DND-41 (cell line): ENCODE results near the gene EPC2.

ENCODE experiments used
- ATAC-seq: fragments of 200-7000 bp; cut with Tn5 transposase; 3 replicates; pipeline ENCODE4 v1.9.1; 2021; ENCODE audit warnings: low read depth; ENCODE audit not compliant: insufficient read depth
- DNase-seq: peaks from one replicate; pipeline ENCODE4 v3.0.0-alpha.2; 2020
- H2AFZ ChIP-seq: 2 replicates; pipeline ENCODE4 v1.6.0; 2012; ENCODE audit warnings: low read depth, low read length
- H3K27ac ChIP-seq: 2 replicates; pipeline ENCODE4 v1.5.1; 2012; ENCODE audit warnings: low read length, inconsistent platforms
- H3K27me3 ChIP-seq: fragments of 200-600 bp; sonication (generic); 2 replicates; pipeline ENCODE4 v1.6.0; 2012; ENCODE audit warnings: low read length, mild to moderate bottlenecking, inconsistent platforms; ENCODE audit not compliant: insufficient read depth, poor library complexity
- H3K36me3 ChIP-seq: 2 replicates; pipeline ENCODE4 v1.5.1; 2012; ENCODE audit warnings: low read length, inconsistent platforms; ENCODE audit not compliant: insufficient read depth
- H3K4me1 ChIP-seq: 2 replicates; pipeline ENCODE4 v1.5.1; 2012; ENCODE audit warnings: mild to moderate bottlenecking, low read length; ENCODE audit not compliant: insufficient read depth
- H3K4me2 ChIP-seq: 2 replicates; pipeline ENCODE4 v1.6.0; 2012; ENCODE audit warnings: mild to moderate bottlenecking, moderate library complexity, low read length, inconsistent platforms; ENCODE audit not compliant: insufficient read depth
- H3K4me3 ChIP-seq, 2 experiments: fragments of 200-600 bp in 1 of 2; shearing (Covaris generic) in 1 of 2; 2 replicates each; pipeline ENCODE4 v1.5.1; 2012 to 2016; ENCODE audit warnings: inconsistent platforms in 2 of 2, low read length in 2 of 2, mild to moderate bottlenecking in 2 of 2, low read depth in 1 of 2, moderate library complexity in 1 of 2
- H3K79me2 ChIP-seq: 2 replicates; pipeline ENCODE4 v1.6.0; 2012; ENCODE audit warnings: low read length, inconsistent platforms; ENCODE audit not compliant: insufficient read depth
- H3K9ac ChIP-seq: 2 replicates; pipeline ENCODE4 v1.6.0; 2012; ENCODE audit warnings: low read depth, mild to moderate bottlenecking, inconsistent platforms, low read length, moderate library complexity
- H3K9me3 ChIP-seq: 2 replicates; pipeline ENCODE4 v1.5.1; 2012; ENCODE audit warnings: low read length, moderate library complexity, mild to moderate bottlenecking, inconsistent platforms; ENCODE audit not compliant: insufficient read depth, severe bottlenecking
- H4K20me1 ChIP-seq: 2 replicates; pipeline ENCODE4 v1.6.0; 2012; ENCODE audit warnings: low read length; ENCODE audit not compliant: insufficient read depth
- EZH2 ChIP-seq: IDR thresholded peaks from 3 replicates; pipeline ENCODE4 v1.6.1; 2012; ENCODE audit warnings: borderline replicate concordance, low read depth, mild to moderate bottlenecking, moderate library complexity, low read length, inconsistent platforms; ENCODE audit not compliant: severe bottlenecking
- TF ChIP-seq, protein P1 (sequence below): IDR thresholded peaks from 2 replicates; pipeline ENCODE4 v1.5.1; 2012; ENCODE audit warnings: borderline replicate concordance, low read length, moderate library complexity, mild to moderate bottlenecking; ENCODE audit not compliant: poor library complexity, severe bottlenecking; ENCODE audit errors: extremely low read depth

Gene EPC2

GRCh38 chr2:148814143-148814859 is 169.8 kb downstream of the EPC2 start:
- H2AFZ ChIP-seq = no peak overlapping the region
- no peak overlapping the region for H3K4me3 ChIP-seq
- H3K4me2 ChIP-seq = no peak overlapping the region
- H3K27ac ChIP-seq = no peak overlapping the region
- TF ChIP-seq EZH2 = no peak
- TF ChIP-seq, protein P1, sequence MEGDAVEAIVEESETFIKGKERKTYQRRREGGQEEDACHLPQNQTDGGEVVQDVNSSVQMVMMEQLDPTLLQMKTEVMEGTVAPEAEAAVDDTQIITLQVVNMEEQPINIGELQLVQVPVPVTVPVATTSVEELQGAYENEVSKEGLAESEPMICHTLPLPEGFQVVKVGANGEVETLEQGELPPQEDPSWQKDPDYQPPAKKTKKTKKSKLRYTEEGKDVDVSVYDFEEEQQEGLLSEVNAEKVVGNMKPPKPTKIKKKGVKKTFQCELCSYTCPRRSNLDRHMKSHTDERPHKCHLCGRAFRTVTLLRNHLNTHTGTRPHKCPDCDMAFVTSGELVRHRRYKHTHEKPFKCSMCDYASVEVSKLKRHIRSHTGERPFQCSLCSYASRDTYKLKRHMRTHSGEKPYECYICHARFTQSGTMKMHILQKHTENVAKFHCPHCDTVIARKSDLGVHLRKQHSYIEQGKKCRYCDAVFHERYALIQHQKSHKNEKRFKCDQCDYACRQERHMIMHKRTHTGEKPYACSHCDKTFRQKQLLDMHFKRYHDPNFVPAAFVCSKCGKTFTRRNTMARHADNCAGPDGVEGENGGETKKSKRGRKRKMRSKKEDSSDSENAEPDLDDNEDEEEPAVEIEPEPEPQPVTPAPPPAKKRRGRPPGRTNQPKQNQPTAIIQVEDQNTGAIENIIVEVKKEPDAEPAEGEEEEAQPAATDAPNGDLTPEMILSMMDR = no peak
- DNase-seq (no peak), ATAC-seq (no peak)
- no peaks in the 10 kb centered on the region for H3K27me3 ChIP-seq
- H3K4me1 ChIP-seq = no peaks in the 10 kb centered on the region
- H3K36me3 ChIP-seq = no peaks in the 10 kb centered on the region
- H3K79me2 ChIP-seq = no peaks in the 10 kb centered on the region
- H4K20me1 ChIP-seq = no peaks in the 10 kb centered on the region
- H3K9ac ChIP-seq = no peak overlapping the region
- no peaks in the 10 kb centered on the region for H3K9me3 ChIP-seq

DNA sequence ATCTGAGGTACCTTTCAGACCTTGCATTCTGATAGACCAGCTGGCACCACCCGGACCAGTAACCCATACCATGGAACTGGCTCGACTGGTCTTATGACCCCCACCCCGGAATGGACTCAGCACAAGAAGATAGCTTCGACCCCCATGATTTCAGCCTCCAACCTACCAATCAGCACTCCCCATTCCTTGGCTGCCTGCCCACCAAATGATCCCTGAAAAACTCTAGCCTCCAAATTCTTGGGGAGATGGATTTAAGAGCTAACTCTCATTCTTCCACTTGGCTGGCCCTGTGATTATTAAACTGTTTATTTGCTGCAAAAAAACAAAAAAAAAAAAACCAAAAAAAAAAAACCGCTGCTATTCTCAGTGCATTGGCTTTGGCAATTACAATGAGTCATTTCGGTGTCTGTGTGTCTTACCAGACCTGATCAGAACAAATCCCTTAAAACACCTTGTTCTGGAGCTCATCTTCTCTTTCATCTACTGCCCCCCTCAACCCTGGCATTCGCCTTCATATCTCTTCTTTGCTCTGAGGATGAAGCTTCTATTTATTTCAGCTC is 170.4 kb downstream of the EPC2 start:
- no peaks in the 10 kb centered on the region for H3K4me1 ChIP-seq
- DNase-seq (no peak), ATAC-seq (no peak)
- no peaks in the 10 kb centered on the region for H3K9me3 ChIP-seq
- TF ChIP-seq EZH2 = no peak
- TF ChIP-seq, protein P1 = no peak
- no peak overlapping the region for H3K4me3 ChIP-seq
- no peak overlapping the region for H3K27ac ChIP-seq
- H4K20me1 ChIP-seq = no peaks in the 10 kb centered on the region
- H3K27me3 ChIP-seq = no peaks in the 10 kb centered on the region
- no peaks in the 10 kb centered on the region for H3K79me2 ChIP-seq
- H2AFZ ChIP-seq = no peak overlapping the region
- H3K4me2 ChIP-seq = no peak overlapping the region
- H3K36me3 ChIP-seq = no peaks in the 10 kb centered on the region
- no peak overlapping the region for H3K9ac ChIP-seq

DNA sequence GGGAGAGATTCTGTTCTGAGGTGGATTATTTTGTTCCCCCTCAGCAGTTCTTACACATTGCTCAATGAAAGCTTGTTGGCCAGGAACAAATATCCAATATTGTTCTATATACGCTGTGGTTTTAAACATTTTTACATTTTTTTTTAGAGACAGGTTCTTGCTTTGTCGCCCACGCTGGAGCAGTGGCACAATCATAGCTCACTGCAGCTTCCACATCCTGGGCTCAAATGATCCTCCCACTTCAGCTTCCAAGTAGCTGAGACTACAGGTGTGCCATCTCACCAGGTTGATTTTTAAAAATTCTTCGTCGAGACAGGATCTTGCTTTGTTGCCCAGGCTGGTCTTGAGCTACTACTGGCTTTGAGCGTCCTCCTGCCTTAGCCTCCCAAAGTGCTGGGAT is 171.6 kb downstream of the EPC2 start:
- DNase-seq (no peak), ATAC-seq (no peak)
- no peak for TF ChIP-seq EZH2
- TF ChIP-seq, protein P1 = no peak
- Histone ChIP-seq H3K79me2 (no peaks in the 10 kb centered on the region), H3K27ac (no peak overlapping the region), H3K9me3 (no peaks in the 10 kb centered on the region), H3K4me3 (no peak overlapping the region), H3K9ac (no peak overlapping the region), H3K27me3 (no peaks in the 10 kb centered on the region), H4K20me1 (no peaks in the 10 kb centered on the region), H2AFZ (no peak overlapping the region), H3K36me3 (no peaks in the 10 kb centered on the region), H3K4me2 (no peak overlapping the region), H3K4me1 (no peaks in the 10 kb centered on the region)
